ENCODE measurements around the gene RNF34. TPM values are rescaled to one million over a fixed set of nuclear protein-coding genes. Genes with fewer than 3 reads are reported as not detected.

RNF34 gene
- total and polyA plus RNA-seq, 2 of the 8 experiments (the other 6 are each of a cell fraction or from before 2014, with no cell fraction given), result 37.9 to 57.6 TPM

DNA sequence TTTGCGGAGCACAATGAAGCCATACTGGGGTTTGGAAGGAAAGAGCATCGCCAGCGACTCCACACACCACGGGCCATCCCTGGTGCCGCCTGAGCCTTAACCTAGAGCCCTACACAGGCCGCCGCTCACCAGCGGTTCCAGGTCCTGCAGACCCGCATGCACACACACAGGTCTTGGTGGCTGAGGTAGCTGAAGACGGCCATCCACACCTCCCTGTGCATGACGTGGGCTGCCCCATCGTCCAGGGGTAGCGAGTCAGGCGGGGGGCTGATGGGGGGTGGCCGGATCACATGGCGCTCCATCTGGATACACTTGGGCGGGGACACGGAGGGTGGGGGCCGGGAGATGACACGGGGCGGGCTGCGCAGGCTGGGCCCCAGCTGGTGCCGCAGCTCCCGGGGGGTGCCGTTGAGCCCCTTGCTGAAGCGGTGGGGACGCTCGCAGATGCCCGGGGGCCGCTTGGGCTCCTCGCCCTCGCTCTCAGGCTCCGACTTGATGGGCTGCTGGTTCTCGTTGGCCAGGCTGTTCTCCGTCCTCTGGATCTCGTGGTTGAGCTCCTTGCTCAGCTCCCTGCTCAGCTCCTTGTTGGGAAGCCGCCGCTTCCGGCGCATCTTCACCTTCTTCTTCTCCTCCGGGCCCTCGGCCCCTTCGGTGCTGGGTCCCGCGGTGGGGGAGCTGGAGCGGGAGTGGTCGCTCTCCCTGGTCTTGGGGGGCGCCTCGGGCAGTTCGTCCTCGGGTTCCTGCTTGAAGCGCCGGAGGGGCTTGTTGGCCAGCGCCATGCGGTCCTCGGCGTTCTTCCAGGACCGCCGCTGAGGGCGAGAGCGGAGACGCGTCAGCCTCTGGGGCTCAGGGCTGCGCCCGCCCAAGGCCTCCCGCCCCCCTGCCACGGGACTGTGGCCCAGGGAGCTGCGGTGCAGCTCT, 42.4 kb downstream of the RNF34 start:
- Histone ChIP-seq H3K4me2 (ENCODE audit: insufficient read depth in 1 of 2, low read depth in 2 of 2, low read length in 2 of 2) (no peak overlapping the region), H3K56ac (replicated peaks; ENCODE audit: insufficient read length, low read depth, low read length) (no peak overlapping the region), H2BK12ac (ENCODE audit: low read depth, low read length) (no peak overlapping the region), H3K9ac (replicated peaks in 1 of 4; ENCODE audit: extremely low read depth in 1 of 4, low read depth in 3 of 4, low read length in 3 of 4) (no peak overlapping the region), H3K4me1 (replicated peaks in 1 of 4; ENCODE audit: control insufficient read depth in 3 of 4, insufficient read depth in 4 of 4, low read length in 3 of 4) (peaks cover 0 to 2% (median 0%) of the 10 kb centered on the region in 4 experiments; a peak in 4 of 7 replicates), H2AK5ac (ENCODE audit: low read depth, low read length) (no peak overlapping the region), H3K27me3 (replicated peaks in 1 of 4; ENCODE audit: control insufficient read depth in 3 of 4, extremely low read depth in 1 of 4, insufficient read depth in 3 of 4, low read length in 3 of 4) (no peaks in the 10 kb centered on the region), H2BK15ac (ENCODE audit: low read length) (no peak overlapping the region), H4K5ac (ENCODE audit: insufficient read length, low read depth, low read length) (no peak overlapping the region), H3K23ac (ENCODE audit: insufficient read length) (no peak overlapping the region), H3K14ac (ENCODE audit: insufficient read length) (no peak overlapping the region), H2BK20ac (ENCODE audit: low read length) (no peak overlapping the region), H3K36me3 (ENCODE audit: control insufficient read depth in 2 of 4, insufficient read depth in 4 of 4, low read length in 3 of 4) (peaks cover 28 to 62% (median 50%) of the 10 kb centered on the region in 4 experiments), H2AFZ (ENCODE audit: low read length) (no peak overlapping the region), H3K4me3 (ENCODE audit: extremely low read depth in 1 of 4, insufficient read depth in 2 of 4, low read depth in 3 of 4, low read length in 4 of 4) (no peak overlapping the region), H4K91ac (replicated peaks; ENCODE audit: insufficient read length, low read length) (no peak overlapping the region), H4K20me1 (replicated peaks in 1 of 2; ENCODE audit: control insufficient read depth in 1 of 2, insufficient read depth in 2 of 2, low read length in 2 of 2) (peaks cover 18 to 23% of the 10 kb centered on the region in 2 experiments), H3K23me2 (ENCODE audit: low read depth, low read length) (no peaks in the 10 kb centered on the region), H3K79me2 (ENCODE audit: control insufficient read depth in 1 of 2, insufficient read depth in 2 of 2, low read length in 2 of 2) (0 out of 4 replicates have a peak, but pooled peaks cover 0 to 6% of the 10 kb centered on the region in 2 experiments), H4K8ac (ENCODE audit: extremely low read depth, insufficient read depth, low read length) (peak overlapping the region; percentile 62), H2BK5ac (ENCODE audit: low read depth, low read length) (0 out of 2 replicates have a peak overlapping the region, but pooled peaks have one; percentile 35), H3K4ac (replicated peaks; ENCODE audit: insufficient read length, low read depth, low read length) (no peak overlapping the region), H3K18ac (ENCODE audit: extremely low read depth, low read length) (no peak overlapping the region), H3K79me1 (ENCODE audit: low read depth, low read length) (peaks cover 5% of the 10 kb centered on the region), H2BK120ac (replicated peaks; ENCODE audit: low read depth, low read length) (no peak overlapping the region), H3K27ac (ENCODE audit: low read depth, low read length) (no peak overlapping the region), H3K9me3 (ENCODE audit: insufficient read depth in 2 of 2, low read depth in 1 of 2, low read length in 1 of 2) (no peaks in the 10 kb centered on the region)
- ChIA-PET CTCF (ENCODE audit: partially characterized antibody) (interaction anchor here (0.5 to 7.0 kb wide), 42 partner anchors 7 to 1362 kb away, joined by 3 to 129 read pairs (median 4); partner anchors contain the start of genes ANAPC5 and RNF34), POLR2A (ENCODE audit: partially characterized antibody) (interaction anchor here (0.7 to 1.9 kb wide), 7 partner anchors 10 to 106 kb away, joined by 3 to 8 read pairs (median 4); no protein-coding TSS in a partner anchor)
- no peak for FAIRE-seq
- WGBS, 2 experiments (ENCODE audit: extremely low coverage in 1 of 2, insufficient coverage in 1 of 2, insufficient read length in 1 of 2, insufficient replicate concordance in 2 of 2, low coverage in 1 of 2, low lambda C conversion rate in 2 of 2, missing lambda C conversion rate in 1 of 2), result 95% methylated on average over 28 of the region's 68 CpGs; no CpG with 5 or more reads in 1 of the 2 experiments
- no peak for DNase-seq (ENCODE audit: low read depth in 1 of 2, low spot score in 2 of 2)
